Mesothelial cell of epicardium (in vitro differentiated cells): ENCODE measurements around the gene TAS2R60. TPM values are rescaled to one million over a fixed set of nuclear protein-coding genes. Genes with fewer than 3 reads are reported as not detected.

Experiments
- DNase-seq, 2 experiments: peaks; one replicate each; pipeline ENCODE4 v3.0.0; 2021; ENCODE audit warnings: low spot score in 2 of 2; ENCODE audit not compliant: unreplicated experiment in 2 of 2
- H3K27ac Mint-ChIP-seq: 2 replicates; pipeline ENCODE4 v1.8.0; 2021; ENCODE audit warnings: mixed read lengths
- H3K27me3 Mint-ChIP-seq: 2 replicates; pipeline ENCODE4 v1.8.0; 2021; ENCODE audit warnings: low read depth, mixed read lengths
- H3K36me3 Mint-ChIP-seq: 2 replicates; pipeline ENCODE4 v1.8.0; 2021; ENCODE audit warnings: mixed read lengths
- H3K4me1 Mint-ChIP-seq: 2 replicates; pipeline ENCODE4 v1.8.0; 2021; ENCODE audit warnings: mixed read lengths
- H3K4me3 Mint-ChIP-seq: 2 replicates; pipeline ENCODE4 v1.8.0; 2021; ENCODE audit warnings: mild to moderate bottlenecking, moderate library complexity, mixed read lengths
- H3K9me3 Mint-ChIP-seq: 2 replicates; pipeline ENCODE4 v1.8.0; 2021; ENCODE audit warnings: mixed read lengths
- total RNA-seq: library from RNA; stranded (reverse); gene quantifications from 3 replicates; pipeline ENCODE4 v1.2.1, GENCODE V29; 2021
- TF ChIP-seq, protein P1 (sequence below): fragments of 200-600 bp; sonication (generic); IDR thresholded peaks from one replicate; pipeline ENCODE4 v1.5.0; 2021; ENCODE audit warnings: antibody characterized with exemption; ENCODE audit not compliant: unreplicated experiment

TAS2R60 gene
- total RNA-seq, 1 donor from 2014 or later = not detected

DNA sequence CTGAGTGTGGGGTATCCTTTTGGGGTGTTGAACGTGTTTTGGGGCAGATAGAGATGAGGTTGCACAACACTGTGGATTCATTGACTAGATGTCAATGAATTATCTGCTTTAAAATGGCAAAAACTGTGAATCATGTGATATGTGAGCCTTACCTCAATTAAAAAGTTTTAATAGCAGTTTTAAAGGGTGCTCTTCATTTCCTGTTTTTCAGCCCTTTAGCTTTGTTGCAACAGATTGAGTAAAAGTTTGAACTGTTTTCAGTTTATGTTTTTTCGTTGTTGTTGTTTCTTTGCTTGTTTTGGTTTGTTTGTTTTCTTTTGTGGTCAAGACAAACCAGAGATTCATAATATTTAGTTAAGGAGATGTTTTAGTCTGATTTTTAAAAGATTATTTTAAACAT, 43.8 kb downstream of the TAS2R60 start:
- TF ChIP-seq, protein P1, sequence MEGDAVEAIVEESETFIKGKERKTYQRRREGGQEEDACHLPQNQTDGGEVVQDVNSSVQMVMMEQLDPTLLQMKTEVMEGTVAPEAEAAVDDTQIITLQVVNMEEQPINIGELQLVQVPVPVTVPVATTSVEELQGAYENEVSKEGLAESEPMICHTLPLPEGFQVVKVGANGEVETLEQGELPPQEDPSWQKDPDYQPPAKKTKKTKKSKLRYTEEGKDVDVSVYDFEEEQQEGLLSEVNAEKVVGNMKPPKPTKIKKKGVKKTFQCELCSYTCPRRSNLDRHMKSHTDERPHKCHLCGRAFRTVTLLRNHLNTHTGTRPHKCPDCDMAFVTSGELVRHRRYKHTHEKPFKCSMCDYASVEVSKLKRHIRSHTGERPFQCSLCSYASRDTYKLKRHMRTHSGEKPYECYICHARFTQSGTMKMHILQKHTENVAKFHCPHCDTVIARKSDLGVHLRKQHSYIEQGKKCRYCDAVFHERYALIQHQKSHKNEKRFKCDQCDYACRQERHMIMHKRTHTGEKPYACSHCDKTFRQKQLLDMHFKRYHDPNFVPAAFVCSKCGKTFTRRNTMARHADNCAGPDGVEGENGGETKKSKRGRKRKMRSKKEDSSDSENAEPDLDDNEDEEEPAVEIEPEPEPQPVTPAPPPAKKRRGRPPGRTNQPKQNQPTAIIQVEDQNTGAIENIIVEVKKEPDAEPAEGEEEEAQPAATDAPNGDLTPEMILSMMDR = no peak
- no peaks in the 10 kb centered on the region for H3K36me3 Mint-ChIP-seq
- no peak for DNase-seq
- H3K27me3 Mint-ChIP-seq = no peaks in the 10 kb centered on the region
- no peaks in the 10 kb centered on the region for H3K9me3 Mint-ChIP-seq
- H3K4me1 Mint-ChIP-seq = peaks cover 3% of the 10 kb centered on the region
- H3K4me3 Mint-ChIP-seq = no peak overlapping the region
- H3K27ac Mint-ChIP-seq = no peak overlapping the region

DNA sequence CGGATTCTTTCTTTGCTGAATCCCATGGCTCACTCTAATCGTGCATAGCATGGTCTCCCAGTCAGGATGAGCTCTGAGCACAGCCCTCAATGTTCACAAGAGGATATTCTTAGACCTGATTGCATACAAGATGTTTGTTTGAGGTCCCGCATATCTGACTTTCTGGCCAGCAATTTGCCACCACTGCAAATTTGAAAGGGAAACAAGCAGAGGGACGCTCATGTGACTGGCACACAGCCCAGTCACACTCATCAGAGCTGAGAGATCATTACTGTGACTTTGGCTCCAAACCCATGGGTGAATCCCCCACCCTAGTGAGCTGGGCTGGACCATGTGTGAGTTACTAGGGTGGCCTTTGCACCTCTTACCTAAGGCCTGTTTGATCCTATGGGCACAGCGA, 44.3 kb downstream of the TAS2R60 start:
- Mint-ChIP-seq H3K27ac (no peak overlapping the region), H3K4me3 (no peak overlapping the region), H3K27me3 (no peaks in the 10 kb centered on the region), H3K9me3 (peaks cover 3% of the 10 kb centered on the region), H3K36me3 (peaks cover 2% of the 10 kb centered on the region), H3K4me1 (peaks cover 4% of the 10 kb centered on the region)
- TF ChIP-seq, protein P1 = no peak
- no peak for DNase-seq

DNA sequence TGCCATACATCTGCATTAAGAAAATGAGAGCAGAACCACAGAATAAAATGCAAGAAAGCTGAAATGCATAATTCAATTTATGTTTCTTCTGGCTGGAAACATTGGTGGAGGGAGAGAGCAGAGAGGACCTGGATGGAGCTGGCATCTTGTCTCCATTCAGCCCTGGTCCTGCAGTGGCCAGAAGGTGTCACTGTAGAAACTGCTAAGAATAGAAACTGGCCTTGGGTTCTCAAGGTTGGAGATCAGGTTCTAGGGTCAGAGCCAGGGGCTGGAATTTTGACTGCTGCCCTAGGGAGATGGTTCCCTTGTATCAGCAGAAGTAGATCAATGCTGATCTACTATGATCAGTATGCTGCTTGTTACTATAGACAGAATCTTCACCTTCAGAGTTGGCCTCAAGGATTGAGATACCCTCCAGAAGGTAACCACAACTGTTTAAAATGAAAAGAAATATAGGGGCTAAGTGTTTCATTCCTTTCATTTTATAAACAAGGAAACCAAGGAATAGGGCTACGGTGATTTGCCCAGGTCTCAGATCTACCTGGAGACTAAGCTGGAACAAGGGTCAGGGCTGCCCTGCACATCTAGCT, 47.6 kb downstream of the TAS2R60 start:
- H3K9me3 Mint-ChIP-seq = peaks cover 7% of the 10 kb centered on the region
- peaks cover 2% of the 10 kb centered on the region for H3K36me3 Mint-ChIP-seq
- no peak overlapping the region for H3K4me3 Mint-ChIP-seq
- H3K27me3 Mint-ChIP-seq = no peaks in the 10 kb centered on the region
- H3K27ac Mint-ChIP-seq = no peak overlapping the region
- DNase-seq = no peak
- peaks cover 4% of the 10 kb centered on the region for H3K4me1 Mint-ChIP-seq
- TF ChIP-seq, protein P1 = no peak

DNA sequence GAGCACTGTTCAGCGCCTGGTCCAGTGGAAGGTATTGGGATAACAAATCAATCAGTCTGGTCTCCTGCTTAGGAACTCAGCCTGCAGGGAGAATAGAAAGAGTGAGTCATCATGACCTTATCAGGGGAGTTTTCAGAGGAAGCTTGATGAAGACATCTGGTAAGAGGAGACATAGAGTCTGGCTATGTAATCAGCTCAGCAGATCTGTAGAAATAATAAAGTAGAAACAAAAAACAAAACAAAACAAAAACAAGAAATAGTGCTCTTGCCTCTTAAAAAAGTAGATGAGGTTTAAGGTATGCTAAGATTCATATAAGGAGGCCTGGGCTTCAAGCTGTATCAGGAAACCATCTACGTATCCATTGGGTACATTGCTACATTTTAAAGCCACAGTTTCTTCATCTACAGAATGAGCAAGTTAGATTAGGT, 48.8 kb downstream of the TAS2R60 start:
- DNase-seq = no peak
- H3K4me1 Mint-ChIP-seq = peaks cover 4% of the 10 kb centered on the region
- no peaks in the 10 kb centered on the region for H3K27me3 Mint-ChIP-seq
- TF ChIP-seq, protein P1 = no peak
- H3K27ac Mint-ChIP-seq = peak overlapping the region; percentile 6
- peaks cover 7% of the 10 kb centered on the region for H3K9me3 Mint-ChIP-seq
- no peak overlapping the region for H3K4me3 Mint-ChIP-seq
- peaks cover 2% of the 10 kb centered on the region for H3K36me3 Mint-ChIP-seq

DNA sequence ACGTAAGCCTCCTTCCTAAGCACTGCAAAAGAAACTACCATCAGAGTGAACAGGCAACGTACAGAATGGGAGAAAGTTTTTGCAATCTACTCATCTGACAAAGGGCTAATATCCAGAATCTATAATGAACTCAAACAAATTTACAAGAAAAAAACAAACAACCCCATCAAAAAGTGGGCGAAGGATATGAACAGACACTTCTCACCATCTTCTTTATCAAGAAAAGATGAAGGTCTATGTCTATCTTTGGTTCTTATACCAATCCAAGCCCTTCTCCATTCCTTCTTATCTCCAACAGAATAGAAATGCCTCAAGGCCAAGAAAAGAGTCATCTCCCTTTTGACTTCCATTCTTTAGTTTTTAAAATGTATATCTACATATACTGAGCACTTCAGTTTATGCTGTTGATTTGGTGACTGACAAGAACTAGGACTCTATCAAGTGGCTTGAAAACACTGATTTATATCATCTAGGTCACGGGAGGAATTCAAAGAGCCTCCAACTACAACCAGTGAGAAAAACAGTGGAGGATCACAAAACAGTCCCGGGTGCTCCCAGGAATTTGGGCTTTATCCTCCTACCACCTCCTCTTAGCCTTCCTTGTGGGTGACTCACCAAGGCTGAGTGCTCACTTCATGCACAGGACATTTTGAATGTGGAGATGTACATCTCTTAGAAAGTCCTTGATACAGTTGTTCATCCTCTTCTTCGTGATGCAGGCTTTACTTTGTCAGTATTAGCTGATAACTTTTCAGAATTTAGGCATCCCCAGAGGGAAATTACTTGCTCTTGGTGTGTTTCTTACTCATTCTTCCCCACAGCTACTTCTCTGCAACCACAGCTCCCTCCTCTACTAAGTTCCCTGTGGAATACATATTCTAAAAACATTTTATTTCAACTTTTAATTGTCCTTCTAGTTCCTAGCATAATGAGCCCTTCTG, 49.8 kb downstream of the TAS2R60 start:
- TF ChIP-seq, protein P1 = no peak
- peaks cover 2% of the 10 kb centered on the region for H3K36me3 Mint-ChIP-seq
- H3K9me3 Mint-ChIP-seq = peaks cover 7% of the 10 kb centered on the region
- H3K27ac Mint-ChIP-seq = no peak overlapping the region
- peaks cover 4% of the 10 kb centered on the region for H3K4me1 Mint-ChIP-seq
- no peaks in the 10 kb centered on the region for H3K27me3 Mint-ChIP-seq
- DNase-seq = no peak
- H3K4me3 Mint-ChIP-seq = no peak overlapping the region
